GM19452 (cell line): ENCODE results near the gene MRPL54.
"Not testable (repeated sequence)": the region's sequence is repeated elsewhere in the genome, so short reads cannot be mapped to it uniquely, and the experiment has no call there.

Source experiments
- ATAC-seq: cut with Tn5 transposase; IDR thresholded peaks from one replicate; pipeline ENCODE4 v1.9.1; 2021; ENCODE audit not compliant: unreplicated experiment

Gene MRPL54

DNA sequence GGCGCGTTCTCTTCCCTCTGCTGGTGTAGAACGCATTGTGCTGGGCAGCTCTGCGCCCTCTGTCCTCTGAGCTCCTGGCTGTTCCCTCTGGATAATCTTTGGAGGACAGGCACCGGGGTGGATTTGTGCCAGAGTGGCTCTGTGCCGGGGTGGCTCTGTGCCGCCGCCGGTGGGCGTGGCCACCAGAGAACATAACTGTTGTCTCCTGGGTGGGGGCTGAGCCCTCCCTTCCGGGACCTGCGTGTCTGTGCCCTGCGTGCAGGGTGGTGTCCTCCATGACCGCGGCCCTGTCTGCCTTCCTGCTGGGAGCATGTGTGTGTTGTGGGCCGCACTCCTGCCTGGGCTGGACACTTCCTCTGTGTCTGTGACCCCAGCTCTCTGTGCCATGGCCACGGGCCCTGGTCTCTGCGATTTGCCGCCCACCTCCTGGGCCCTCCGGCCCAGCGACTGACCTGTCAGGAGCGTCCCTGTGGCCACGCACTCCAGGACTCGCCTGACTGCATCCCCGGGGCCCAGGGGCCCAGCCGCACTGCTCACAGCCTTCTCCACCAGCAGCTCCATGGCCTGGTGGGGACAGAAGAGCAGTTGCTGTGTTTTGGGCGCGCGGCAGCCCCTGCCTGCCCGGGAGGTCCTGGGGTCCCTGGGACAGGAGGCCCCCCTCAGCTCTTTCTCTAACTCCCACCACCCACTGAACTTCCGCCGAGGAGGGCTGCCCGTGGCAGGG is 46.1 kb downstream of the MRPL54 start:
- no peak for ATAC-seq

GRCh38 chr19:3809881-3810707 is 47.6 kb downstream of the MRPL54 start:
- no peak for ATAC-seq

GRCh38 chr19:3810708-3811355 is 48.4 kb downstream of the MRPL54 start:
- no peak for ATAC-seq

DNA sequence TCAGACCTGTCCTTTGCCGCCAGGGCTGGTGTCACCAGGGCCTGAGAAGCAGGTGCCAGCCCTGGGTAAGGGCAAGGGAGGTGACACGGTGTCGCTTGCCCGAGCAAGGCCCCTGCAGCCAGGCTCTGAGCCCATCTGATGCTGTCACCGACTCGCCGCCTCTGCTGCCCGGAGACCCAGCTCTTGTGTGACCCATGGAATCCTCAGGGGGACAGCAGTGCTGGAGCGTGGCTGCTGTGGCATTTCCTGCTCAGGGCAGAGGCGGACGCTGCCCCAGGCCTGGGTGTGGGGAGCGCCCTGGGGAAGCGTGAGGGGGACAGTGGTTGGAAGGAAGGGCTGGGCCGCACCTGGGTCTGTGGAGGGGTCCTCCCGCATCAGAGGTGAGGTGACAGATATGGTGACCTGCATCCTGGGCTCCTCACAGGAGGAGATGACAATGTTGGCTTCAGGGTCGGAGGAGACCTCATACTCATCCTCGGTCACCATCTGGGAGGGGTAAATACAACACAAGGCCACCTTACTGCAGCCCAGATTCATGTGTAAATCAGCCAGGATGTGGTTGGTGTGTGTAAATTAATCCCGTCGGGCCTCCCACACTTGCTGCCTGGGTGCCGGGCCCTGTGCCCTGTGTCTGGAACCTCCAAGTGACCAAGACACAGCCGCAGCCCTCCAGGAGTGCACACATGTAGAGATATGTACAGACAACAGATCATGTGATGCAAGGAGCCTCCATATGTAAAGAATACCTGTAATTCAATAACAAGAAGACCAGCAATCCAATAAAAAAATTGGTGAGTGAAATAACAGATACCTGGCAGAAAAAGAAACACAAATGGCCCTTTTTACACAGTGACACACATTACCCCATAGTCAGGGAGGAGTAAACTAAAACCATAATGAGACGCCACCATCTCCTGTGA is 51.3 kb downstream of the MRPL54 start:
- ATAC-seq, result no peak

DNA sequence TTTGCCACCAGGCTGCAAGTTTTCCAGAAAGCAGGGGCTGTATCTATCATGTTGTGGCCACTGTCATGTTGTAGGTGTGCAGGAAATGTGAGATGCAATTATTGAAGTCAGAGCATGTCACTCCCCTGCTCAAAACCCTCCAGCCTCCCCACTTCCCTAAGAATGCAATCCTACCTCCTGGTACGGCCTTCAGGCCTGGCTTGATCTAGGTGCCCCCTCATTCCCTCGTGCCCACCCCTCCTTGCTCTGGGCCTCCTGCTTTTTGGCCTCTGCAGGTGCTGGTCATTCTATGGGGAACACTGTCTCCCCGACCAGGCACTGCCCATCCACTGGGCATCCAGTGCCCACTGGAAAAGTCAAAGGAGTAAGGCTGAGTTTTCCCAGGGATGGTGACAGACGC is 52.2 kb downstream of the MRPL54 start:
- ATAC-seq, result no peak

DNA sequence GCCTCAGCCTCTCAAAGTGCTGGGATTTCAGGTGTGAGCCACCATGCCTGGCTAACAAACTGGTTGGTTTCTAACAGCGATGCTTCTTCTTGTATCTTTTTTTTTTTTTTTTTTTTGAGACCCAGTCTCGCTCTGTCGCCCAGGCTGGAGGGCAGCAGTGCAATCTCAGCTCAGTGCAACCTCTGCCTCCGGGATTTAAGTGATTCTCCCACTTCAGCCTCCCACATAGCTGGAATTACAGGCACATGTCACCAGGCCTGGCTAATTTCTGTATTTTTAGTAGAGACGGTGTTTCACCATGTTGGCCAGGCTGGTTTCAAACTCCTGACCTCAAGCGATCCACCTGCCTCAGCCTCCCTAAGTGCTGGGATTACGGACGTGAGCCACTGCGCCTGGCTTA is 53.7 kb downstream of the MRPL54 start:
- not testable (repeated sequence) for ATAC-seq

GRCh38 chr19:3816566-3817218 is 54.2 kb downstream of the MRPL54 start:
- no peak for ATAC-seq
